Transverse colon (tissue), 4 donors: Measurements from ENCODE around the gene DMRTC2.

ENCODE experiments used
- EP300 ChIP-seq: sonication (generic); formaldehyde crosslinking; IDR thresholded peaks from one replicate; pipeline ENCODE4 v1.6.1; 2017; ENCODE audit warnings: antibody characterized with exemption, low read depth
- POLR2A ChIP-seq: fragments of 450-650 bp; IDR thresholded peaks from one replicate; pipeline ENCODE4 v1.6.1; 2016; ENCODE audit warnings: antibody characterized with exemption, mild to moderate bottlenecking, moderate library complexity
- POLR2AphosphoS5 ChIP-seq, 3 donors: sonication (generic); formaldehyde crosslinking; IDR thresholded peaks; one replicate each; pipeline ENCODE4 v1.6.1; 2016; ENCODE audit warnings: antibody characterized with exemption in 3 of 3
- TF ChIP-seq, protein P1 (sequence below), 5 experiments: fragments of 200-600 bp in 3 of 5; fragments of 450-650 bp in 2 of 5; sonication (generic) in 3 of 5; IDR thresholded peaks; 1 replicate in 2 of 5; 2 replicates in 3 of 5; pipeline ENCODE4 v1.5.1; 2016 to 2017; ENCODE audit warnings: antibody characterized with exemption in 5 of 5, inconsistent platforms in 3 of 5, mild to moderate bottlenecking in 2 of 5, moderate library complexity in 1 of 5

DNA sequence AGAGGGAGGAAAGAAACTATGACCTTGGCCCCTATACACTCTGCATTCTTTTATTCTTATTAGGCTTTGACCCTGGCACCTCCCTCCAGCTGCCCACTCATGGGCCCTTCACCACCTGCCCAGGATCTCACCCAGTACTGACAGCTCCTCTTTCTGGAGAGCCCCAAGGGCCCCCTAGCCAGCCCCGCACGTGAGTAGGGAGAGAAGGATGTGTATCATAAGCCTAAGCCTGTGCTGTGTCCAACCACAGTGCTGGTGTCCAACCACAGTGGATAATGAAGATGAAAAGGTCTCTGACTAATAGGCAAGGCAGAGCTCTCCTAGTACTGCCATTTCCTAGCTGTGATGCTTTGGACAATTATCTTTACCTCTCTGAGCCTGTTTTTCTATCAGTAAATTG is 4.2 kb downstream of the DMRTC2 start:
- no peak for TF ChIP-seq POLR2A
- TF ChIP-seq, protein P1, sequence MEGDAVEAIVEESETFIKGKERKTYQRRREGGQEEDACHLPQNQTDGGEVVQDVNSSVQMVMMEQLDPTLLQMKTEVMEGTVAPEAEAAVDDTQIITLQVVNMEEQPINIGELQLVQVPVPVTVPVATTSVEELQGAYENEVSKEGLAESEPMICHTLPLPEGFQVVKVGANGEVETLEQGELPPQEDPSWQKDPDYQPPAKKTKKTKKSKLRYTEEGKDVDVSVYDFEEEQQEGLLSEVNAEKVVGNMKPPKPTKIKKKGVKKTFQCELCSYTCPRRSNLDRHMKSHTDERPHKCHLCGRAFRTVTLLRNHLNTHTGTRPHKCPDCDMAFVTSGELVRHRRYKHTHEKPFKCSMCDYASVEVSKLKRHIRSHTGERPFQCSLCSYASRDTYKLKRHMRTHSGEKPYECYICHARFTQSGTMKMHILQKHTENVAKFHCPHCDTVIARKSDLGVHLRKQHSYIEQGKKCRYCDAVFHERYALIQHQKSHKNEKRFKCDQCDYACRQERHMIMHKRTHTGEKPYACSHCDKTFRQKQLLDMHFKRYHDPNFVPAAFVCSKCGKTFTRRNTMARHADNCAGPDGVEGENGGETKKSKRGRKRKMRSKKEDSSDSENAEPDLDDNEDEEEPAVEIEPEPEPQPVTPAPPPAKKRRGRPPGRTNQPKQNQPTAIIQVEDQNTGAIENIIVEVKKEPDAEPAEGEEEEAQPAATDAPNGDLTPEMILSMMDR (IDR thresholded peaks at IDR 0.05) = no peak
- no peak for TF ChIP-seq POLR2AphosphoS5 (IDR thresholded peaks at IDR 0.05)
- TF ChIP-seq EP300 = no peak
